ENCODE data around the gene UBE2J2. TPM values are rescaled to one million over a fixed set of nuclear protein-coding genes. Genes with fewer than 3 reads are reported as not detected.
"Not testable (repeated sequence)": the region's sequence is repeated elsewhere in the genome, so short reads cannot be mapped to it uniquely, and the experiment has no call there.

UBE2J2 gene
- 74.3 TPM for polyA plus RNA-seq

DNA sequence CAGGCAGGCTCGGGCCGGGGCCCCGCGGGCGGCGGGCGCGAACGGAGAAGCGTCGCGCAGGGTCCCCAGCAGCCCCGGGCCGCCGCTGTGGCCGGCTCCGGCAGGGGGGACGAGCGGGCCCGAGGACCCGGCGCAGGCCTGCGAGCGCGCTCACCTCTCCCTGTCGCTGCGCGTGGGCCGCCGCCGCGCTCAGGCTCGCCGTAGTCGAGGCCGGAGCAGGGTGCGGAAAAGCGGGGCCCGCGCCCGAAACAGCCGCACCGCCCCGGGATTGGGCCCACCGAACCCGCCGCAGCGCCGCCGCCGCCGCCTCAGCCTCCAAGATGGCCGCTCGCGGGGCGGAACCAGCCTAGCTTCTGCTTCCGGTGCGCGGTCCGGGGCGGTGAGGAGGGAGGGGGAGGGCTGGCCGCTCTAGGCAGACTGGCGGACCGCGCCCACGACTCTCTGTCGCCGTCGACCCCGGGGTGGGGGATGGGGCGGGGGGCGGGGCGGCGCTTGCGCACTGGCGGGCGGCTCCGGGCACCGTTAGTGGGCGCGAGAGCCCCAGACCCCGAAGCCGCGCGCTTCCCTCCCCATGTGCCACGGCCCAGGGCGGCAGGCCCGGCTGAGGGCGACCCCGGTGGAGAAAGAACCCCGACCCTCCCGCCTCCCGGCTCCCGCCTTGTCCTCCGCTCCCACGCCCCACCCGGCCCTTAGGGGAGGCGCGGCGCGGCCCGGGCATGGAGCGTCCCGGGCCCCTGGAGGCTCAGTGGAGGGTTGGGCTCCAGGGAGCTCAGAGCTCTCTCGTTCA is at the start of gene UBE2J2:
Gene UBE2J2 (minus strand): TSS at position 343 of the 787 bp plus-strand sequence. CDS start 5,862 bp downstream, outside the sequence.
- Mint-ChIP-seq H3K27me3 (no peaks in the 10 kb centered on the region), H3K4me3 (peak within 1 kb of the TSS; percentile 88 to 94 (median 91)), H3K36me3 (peaks cover 2% of the 10 kb centered on the region), H3K27ac (peak within 1 kb of the TSS; percentile 53 to 90 (median 81)), H3K4me1 (peaks cover 15 to 26% (median 24%) of the 10 kb centered on the region in 3 donors), H3K9me3 (no peaks in the 10 kb centered on the region)

DNA sequence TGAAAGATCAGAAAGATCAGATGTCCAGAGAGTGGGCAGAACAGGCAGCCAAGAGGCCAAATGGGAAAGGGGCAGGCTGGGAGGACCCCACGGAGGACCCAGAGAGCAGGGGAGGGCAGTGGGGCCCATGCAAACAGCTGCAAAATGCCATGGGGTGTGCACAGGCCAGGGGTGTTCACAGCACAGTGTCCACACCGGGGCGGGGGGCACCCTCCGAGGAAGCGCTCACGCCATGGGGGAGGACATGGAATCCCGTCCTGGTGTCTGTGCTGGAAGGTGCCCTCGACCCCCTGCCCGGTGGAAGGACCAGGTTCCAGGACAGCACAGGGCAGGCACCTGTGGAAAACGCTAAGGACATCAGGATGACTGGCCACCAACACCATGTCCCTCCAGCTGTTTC is 49.3 kb upstream of the UBE2J2 start:
- H3K9me3 Mint-ChIP-seq: no peaks in the 10 kb centered on the region
- H3K4me1 Mint-ChIP-seq: peaks cover 0 to 16% (median 13%) of the 10 kb centered on the region in 3 donors
- H3K27ac Mint-ChIP-seq: peak overlapping the region in 2 of 3 donors; percentile 93 to 97
- no peaks in the 10 kb centered on the region for H3K27me3 Mint-ChIP-seq
- H3K4me3 Mint-ChIP-seq: peak overlapping the region; percentile 82 to 93 (median 88)
- no peaks in the 10 kb centered on the region for H3K36me3 Mint-ChIP-seq

DNA sequence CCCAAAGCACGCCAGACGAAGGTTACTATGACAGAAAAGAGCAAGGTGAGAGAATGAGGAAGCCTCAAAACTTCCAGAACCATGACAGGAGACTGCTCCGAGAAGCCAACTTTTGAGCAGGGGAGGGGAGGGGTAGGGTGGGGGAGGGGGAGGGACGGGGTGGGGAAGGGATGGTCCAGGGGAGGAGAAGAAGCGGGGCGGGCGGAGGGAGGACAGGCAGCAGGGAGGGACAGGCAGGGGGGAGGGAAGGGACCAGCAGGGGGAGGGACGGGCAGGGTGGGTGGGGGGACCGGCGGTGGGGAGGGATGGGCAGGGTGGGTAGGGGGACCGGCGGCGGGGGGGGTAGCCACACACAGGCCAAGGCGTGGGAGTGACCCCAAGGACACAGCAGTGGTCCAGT is 48.8 kb upstream of the UBE2J2 start:
- Mint-ChIP-seq H3K36me3 (no peaks in the 10 kb centered on the region), H3K27me3 (no peaks in the 10 kb centered on the region), H3K9me3 (no peaks in the 10 kb centered on the region), H3K4me3 (peak overlapping the region in 3 of 4 donors; percentile 44 to 91 (median 86)), H3K4me1 (peaks cover 0 to 16% (median 14%) of the 10 kb centered on the region in 3 donors), H3K27ac (no peak overlapping the region)

DNA sequence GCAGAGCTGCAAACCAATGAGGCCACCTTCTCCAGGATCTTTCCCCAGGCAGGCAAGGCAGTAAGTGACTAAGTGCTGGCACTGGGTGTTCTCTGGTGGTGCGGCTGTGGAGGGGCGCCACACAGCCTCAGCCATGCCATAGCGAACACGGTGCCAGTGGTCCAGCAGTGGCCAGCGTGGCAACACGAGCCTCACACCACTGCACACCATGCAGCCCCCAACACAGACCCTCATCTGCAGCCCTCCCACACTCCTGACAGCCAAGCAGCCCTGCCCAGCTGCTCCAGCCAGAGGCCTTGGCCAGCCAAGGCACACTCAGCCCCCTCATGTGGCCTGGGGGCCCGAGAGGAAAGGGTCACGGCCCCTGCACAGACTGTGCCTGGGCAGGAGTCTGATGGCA is 47.8 kb upstream of the UBE2J2 start:
- Mint-ChIP-seq H3K4me3 (peak overlapping the region in 1 of 4 donors; percentile 16), H3K27me3 (no peaks in the 10 kb centered on the region), H3K36me3 (peaks cover 1% of the 10 kb centered on the region), H3K27ac (no peak overlapping the region), H3K9me3 (no peaks in the 10 kb centered on the region), H3K4me1 (peaks cover 0 to 16% (median 16%) of the 10 kb centered on the region in 3 donors)

DNA sequence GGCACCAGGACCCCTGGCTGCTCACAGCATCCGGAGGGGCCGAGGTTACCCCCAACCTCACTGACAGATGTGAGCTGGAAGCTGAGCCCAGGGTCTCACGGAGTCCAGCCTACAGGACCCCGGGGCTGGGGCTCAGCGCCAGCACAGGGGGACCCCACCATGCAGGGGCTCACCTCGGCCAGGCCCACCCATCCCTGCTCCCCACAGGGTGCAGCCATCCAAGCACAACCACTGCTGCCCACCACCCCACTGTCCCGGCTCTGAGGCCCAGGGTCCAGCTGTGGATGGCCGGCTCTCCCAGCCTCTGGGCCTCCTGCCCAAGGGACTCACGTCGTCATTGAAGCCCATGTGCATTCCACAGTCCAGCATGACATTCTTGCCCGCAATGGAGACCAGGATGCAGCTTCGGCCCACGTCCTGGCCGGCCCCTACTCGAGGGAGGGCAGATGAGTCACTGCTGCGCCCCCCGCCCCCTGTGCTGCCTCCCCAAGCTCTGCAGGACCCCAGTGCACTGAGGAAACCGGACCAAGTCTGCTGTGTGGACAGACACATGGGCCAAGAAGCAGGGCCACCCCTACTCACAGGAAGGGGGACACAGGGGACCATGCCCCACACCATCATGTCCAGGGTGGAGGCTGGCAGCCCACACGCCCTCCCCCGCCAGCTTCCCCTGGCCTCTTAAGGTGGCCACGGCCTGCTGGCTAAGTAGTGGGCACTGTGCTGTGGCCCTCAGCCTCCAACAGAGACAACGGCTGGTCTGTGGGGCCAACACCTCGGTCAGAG is 47.2 kb upstream of the UBE2J2 start:
- Mint-ChIP-seq H3K4me1 (peaks cover 0 to 12% (median 12%) of the 10 kb centered on the region in 3 donors), H3K4me3 (no peak overlapping the region), H3K9me3 (no peaks in the 10 kb centered on the region), H3K27ac (no peak overlapping the region), H3K27me3 (no peaks in the 10 kb centered on the region), H3K36me3 (peaks cover 1% of the 10 kb centered on the region)

DNA sequence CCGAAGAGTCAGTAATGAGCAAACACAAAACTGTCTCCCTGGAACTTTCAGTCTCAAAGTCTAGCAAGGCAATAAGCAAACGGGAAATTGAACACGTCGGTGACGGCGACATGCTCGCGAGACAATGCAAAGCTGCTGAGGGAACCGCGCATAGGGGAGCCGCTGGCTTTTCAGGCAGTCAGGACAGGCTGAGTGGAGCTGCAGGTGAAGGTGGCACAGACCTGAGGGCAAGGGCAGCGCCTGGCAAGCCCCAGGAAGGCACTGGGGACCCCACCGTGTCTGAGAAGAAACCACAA is 45.9 kb upstream of the UBE2J2 start:
- no peaks in the 10 kb centered on the region for H3K9me3 Mint-ChIP-seq
- peaks cover 0 to 12% (median 12%) of the 10 kb centered on the region in 3 donors for H3K4me1 Mint-ChIP-seq
- H3K27ac Mint-ChIP-seq: peak overlapping the region in 1 of 3 donors; percentile 32
- peaks cover 1% of the 10 kb centered on the region for H3K36me3 Mint-ChIP-seq
- H3K4me3 Mint-ChIP-seq: peak overlapping the region in 2 of 4 donors; percentile 6 to 66
- H3K27me3 Mint-ChIP-seq: no peaks in the 10 kb centered on the region

DNA sequence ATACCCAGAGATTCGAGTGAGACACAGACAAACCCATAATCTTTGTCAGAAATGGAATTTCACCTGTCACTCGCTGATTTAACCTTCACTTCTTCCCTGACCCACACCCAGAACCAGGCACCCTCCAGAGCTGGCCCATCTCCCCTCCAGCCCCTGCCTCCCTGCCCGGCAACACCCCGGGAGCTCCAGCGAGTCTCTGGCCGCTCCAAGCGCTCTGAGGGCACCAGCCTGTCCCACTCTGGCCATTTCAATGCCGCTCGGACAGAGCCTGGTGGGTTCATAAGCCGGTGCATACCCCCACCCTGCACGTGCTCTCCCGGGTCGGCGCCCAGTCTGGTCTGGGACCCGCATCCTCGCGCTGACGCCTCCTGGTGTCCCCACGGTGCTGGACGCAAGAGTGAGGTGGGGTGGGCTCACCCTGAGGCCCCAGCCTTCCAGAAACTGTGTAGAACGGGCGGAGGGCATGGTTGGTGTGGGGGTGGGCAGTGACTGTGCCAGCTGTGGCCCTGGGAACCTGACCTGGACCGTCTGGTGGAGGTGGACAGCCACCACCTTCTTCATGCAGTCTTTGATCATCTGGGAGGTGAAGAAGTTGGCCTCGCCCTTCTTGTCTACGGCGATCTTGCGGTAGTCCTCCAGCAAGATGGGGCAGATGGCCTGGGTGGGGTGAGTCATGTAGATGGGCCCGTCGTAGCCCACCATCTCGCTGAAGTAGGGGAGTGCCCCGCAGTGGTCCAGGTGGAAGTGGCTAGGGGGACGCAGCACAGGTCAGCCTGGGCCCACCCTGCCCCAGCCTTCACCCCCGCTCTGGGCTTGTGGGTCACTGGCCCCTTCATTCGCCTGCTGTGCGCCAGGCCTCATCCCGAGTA is 45.4 kb upstream of the UBE2J2 start:
- Mint-ChIP-seq H3K27me3 (no peaks in the 10 kb centered on the region), H3K4me1 (peaks cover 0 to 12% (median 12%) of the 10 kb centered on the region in 3 donors), H3K27ac (peak overlapping the region in 1 of 3 donors; percentile 32), H3K4me3 (peak overlapping the region in 1 of 4 donors; percentile 66), H3K36me3 (peaks cover 1% of the 10 kb centered on the region), H3K9me3 (no peaks in the 10 kb centered on the region)

DNA sequence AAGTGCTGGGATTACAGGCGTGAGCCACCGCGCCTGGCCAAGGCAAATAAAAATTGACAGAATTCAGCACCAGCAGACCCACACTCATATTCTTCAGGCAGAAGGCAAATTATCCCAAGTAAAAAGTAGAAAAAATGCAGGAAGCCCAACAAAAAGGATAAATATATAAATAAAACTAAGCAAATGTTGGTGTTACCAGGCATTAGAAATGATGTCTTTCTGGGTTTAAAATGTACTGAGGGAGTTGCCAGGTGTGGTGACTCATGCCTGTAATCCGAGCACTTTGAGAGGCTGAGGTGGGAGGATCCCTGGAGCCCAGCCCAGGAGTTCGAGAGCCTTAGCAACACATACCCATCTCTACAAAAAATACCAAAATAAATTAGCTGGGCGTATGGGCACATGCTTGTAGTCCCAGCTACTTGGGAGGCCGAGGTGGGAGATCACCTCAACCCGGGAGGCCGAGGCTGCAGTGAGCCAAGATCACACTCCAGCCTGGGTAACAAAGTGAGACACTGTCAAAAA is 44.5 kb upstream of the UBE2J2 start:
- H3K4me3 Mint-ChIP-seq: peak overlapping the region in 1 of 4 donors; percentile 26
- no peak overlapping the region for H3K27ac Mint-ChIP-seq

DNA sequence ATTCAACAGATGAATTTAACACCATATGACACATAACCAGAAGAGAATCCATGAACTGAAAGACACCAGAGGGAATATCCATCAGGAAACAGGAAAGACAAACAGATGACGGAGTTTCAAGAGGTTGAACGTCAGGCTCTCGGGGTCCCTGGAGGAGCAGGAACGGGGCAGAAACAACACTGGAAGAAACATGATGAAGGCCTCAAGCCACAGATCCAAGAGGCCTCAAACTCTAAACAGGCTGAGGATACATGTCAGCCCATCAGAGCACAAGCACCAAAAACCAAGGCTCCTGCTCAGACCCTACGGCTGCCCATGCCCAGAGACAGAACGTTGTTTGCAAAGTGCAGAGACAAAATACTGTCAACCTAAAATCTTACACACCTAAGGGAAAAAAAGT is 43.8 kb upstream of the UBE2J2 start:
- Mint-ChIP-seq H3K4me3 (peak overlapping the region in 1 of 4 donors; percentile 79), H3K4me1 (peaks cover 0 to 6% (median 6%) of the 10 kb centered on the region in 3 donors), H3K27me3 (no peaks in the 10 kb centered on the region), H3K9me3 (no peaks in the 10 kb centered on the region), H3K27ac (no peak overlapping the region), H3K36me3 (peaks cover 1% of the 10 kb centered on the region)

More for the DNA sequence above, 44.5 kb upstream of the UBE2J2 start:
- Mint-ChIP-seq H3K27me3 (no peaks in the 10 kb centered on the region), H3K4me1 (peaks cover 0 to 10% (median 8%) of the 10 kb centered on the region in 3 donors), H3K36me3 (peaks cover 1% of the 10 kb centered on the region), H3K9me3 (no peaks in the 10 kb centered on the region)

DNA sequence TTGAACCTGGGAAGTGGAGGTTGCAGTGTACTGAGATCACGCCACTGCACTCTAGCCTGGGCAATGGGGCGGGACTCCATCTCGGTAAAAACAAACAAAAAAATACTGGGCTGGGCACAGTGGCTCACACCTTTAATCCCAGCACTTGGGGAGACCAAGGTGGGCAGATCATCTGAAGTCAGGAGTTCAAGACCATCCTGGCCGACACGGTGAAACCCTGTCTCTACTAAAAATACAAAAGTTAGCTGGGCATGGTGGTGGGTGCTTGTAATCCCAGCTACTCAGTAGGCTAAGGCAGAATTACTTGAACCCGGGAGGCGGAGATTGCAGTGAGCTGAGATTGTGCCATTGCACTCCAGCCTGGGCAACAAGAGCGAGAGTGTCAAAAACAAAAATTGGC is 42.5 kb upstream of the UBE2J2 start:
- not testable (repeated sequence) for H3K36me3 Mint-ChIP-seq, H3K4me1 Mint-ChIP-seq, H3K27me3 Mint-ChIP-seq, H3K9me3 Mint-ChIP-seq
- Mint-ChIP-seq H3K4me3 (peak overlapping the region in 1 of 4 donors; percentile 50), H3K27ac (peak overlapping the region in 1 of 3 donors; percentile 39)

DNA sequence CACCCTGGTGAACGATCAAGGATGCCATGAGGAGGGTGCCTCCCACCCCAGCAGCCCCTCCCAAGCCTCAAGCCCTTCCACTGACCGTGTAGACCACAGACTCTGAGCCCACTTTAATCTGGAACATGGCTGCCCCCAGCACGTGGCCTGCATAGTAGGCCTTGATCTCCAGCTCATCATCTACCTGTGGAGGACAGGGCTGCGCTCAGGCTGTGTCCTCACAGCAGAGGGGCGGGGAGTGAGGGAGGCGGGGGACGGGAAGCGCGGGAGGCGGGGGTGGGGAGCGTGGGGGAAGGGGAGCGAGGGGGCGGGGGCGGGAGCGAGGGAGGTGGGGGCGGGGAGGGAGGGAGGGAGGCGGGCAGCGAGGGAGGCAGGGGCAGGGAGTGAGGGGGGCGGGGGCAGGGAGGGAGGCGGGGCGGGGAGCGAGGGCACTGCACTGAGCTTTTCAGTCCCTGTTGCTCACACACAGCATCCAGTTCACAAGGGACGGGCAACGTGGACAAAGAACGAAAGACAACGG is 41.8 kb upstream of the UBE2J2 start:
- Mint-ChIP-seq H3K4me1 (peaks cover 0 to 4% (median 3%) of the 10 kb centered on the region in 3 donors), H3K36me3 (peaks cover 1% of the 10 kb centered on the region), H3K9me3 (no peaks in the 10 kb centered on the region), H3K27ac (no peak overlapping the region), H3K27me3 (no peaks in the 10 kb centered on the region), H3K4me3 (no peak overlapping the region)

DNA sequence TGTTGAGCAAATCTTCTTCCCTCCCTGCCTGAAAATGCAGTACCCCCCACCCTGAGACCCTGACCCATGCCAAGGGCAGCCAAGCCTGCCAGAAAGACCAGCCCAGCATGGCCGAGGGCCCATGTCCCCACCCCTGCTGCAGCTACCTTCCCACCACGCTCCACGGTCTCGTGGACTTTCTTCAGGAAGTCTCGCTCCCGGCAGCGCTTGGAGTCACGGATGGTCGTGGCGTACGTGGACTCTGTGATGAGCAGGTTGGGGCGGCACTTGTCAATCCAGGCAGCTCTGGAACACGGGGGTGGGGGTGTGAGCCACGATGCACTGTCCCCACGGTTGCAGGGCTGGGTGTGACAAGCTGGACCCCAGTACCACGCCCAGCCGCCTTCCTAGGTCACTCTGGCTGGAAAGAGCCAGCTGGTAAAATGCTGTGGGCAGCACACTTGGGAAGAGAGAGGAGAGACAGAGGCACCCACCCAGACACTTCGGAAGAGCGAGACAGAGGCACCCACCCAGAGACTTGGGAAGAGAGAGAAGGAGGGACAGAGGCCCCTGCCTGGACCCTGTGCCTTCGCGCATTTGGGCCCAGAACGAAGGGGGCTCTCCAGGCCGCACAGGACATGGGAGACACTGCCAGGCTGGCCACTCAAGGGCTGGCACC is 41.2 kb upstream of the UBE2J2 start:
- no peaks in the 10 kb centered on the region for H3K27me3 Mint-ChIP-seq

DNA sequence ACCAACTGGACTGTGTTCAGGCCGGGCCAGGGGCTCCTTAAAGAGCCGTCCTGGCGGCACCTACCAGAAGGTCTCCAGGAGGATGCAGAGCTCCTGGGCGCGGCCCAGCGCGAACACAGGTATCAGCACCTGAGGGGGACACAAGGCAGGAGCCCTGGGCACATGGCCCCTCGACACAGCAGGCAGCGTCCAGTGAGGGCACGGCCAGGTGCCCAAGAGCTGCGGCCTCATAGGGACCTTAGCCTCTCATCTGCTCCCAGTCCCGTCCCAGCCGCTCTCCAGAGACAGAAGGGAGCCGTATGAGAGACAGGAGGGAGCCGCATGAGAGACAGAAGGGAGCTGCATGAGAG is 40.6 kb upstream of the UBE2J2 start:
- Mint-ChIP-seq H3K27me3 (no peaks in the 10 kb centered on the region), H3K9me3 (no peaks in the 10 kb centered on the region), H3K4me1 (peaks cover 0 to 4% (median 3%) of the 10 kb centered on the region in 3 donors), H3K27ac (no peak overlapping the region), H3K36me3 (peaks cover 1% of the 10 kb centered on the region), H3K4me3 (no peak overlapping the region)

More for the DNA sequence above, 41.2 kb upstream of the UBE2J2 start:
- H3K4me3 Mint-ChIP-seq: no peak overlapping the region
- peaks cover 1% of the 10 kb centered on the region for H3K36me3 Mint-ChIP-seq
- no peaks in the 10 kb centered on the region for H3K9me3 Mint-ChIP-seq
- peaks cover 0 to 3% (median 1%) of the 10 kb centered on the region in 3 donors for H3K4me1 Mint-ChIP-seq
- H3K27ac Mint-ChIP-seq: peak overlapping the region in 1 of 3 donors; percentile 59

Measured in IgD-negative memory B cell (primary cell).